Hepatocyte (in vitro differentiated cells): ENCODE measurements around the gene FGF3. TPM values are rescaled to one million over a fixed set of nuclear protein-coding genes. Genes with fewer than 3 reads are reported as not detected.

ENCODE experiments used
- DNase-seq: peaks from one replicate; pipeline ENCODE4 v3.0.0-alpha.2; 2016; ENCODE audit warnings: low spot score
- H2AFZ ChIP-seq: fragments of 200-600 bp; sonication (generic); 2 replicates; pipeline ENCODE4 v1.6.0; 2016; ENCODE audit warnings: antibody characterized with exemption, mild to moderate bottlenecking
- H3K27ac ChIP-seq: fragments of 200-600 bp; sonication (generic); 2 replicates; pipeline ENCODE4 v1.5.1; 2016; ENCODE audit warnings: mild to moderate bottlenecking
- H3K27me3 ChIP-seq: fragments of 200-600 bp; sonication (generic); 2 replicates; pipeline ENCODE4 v1.6.1; 2016
- H3K36me3 ChIP-seq: fragments of 200-600 bp; sonication (generic); replicated peaks from 2 replicates; pipeline ENCODE4 v1.5.1; 2016; ENCODE audit warnings: low read depth; ENCODE audit not compliant: insufficient read depth
- H3K4me1 ChIP-seq: fragments of 200-600 bp; sonication (generic); 2 replicates; pipeline ENCODE4 v1.5.1; 2016; ENCODE audit warnings: mild to moderate bottlenecking, moderate library complexity; ENCODE audit not compliant: insufficient read depth
- H3K4me2 ChIP-seq: fragments of 200-600 bp; sonication (generic); 2 replicates; pipeline ENCODE4 v1.6.0; 2016
- H3K4me3 ChIP-seq: fragments of 200-600 bp; sonication (generic); 2 replicates; pipeline ENCODE4 v1.5.1; 2016; ENCODE audit warnings: mild to moderate bottlenecking
- H3K79me2 ChIP-seq: fragments of 200-600 bp; sonication (generic); 2 replicates; pipeline ENCODE4 v1.6.0; 2017; ENCODE audit warnings: mild to moderate bottlenecking
- H3K9me2 ChIP-seq: fragments of 200-600 bp; sonication (generic); replicated peaks from 2 replicates; pipeline ENCODE4 v1.6.0; 2017; ENCODE audit warnings: mild to moderate bottlenecking; ENCODE audit not compliant: insufficient read depth
- H3K9me3 ChIP-seq: fragments of 200-600 bp; sonication (generic); 2 replicates; pipeline ENCODE4 v1.5.1; 2016; ENCODE audit warnings: low read depth, mild to moderate bottlenecking
- H4K20me1 ChIP-seq: fragments of 200-600 bp; sonication (generic); 2 replicates; pipeline ENCODE4 v1.6.0; 2016; ENCODE audit warnings: mild to moderate bottlenecking; ENCODE audit not compliant: insufficient read depth, poor library complexity, severe bottlenecking
- EZH2 ChIP-seq: fragments of 200-600 bp; sonication (generic); IDR thresholded peaks from 2 replicates; pipeline ENCODE4 v1.6.1; 2016; ENCODE audit warnings: antibody characterized with exemption, mild to moderate bottlenecking, borderline replicate concordance
- EZH2phosphoT487 ChIP-seq: fragments of 200-600 bp; sonication (generic); IDR thresholded peaks from one replicate; pipeline ENCODE4 v1.6.1; 2018; ENCODE audit warnings: antibody characterized with exemption, mild to moderate bottlenecking, low read depth, moderate library complexity; ENCODE audit not compliant: unreplicated experiment, severe bottlenecking
- WGBS: methylation state at CpG from one replicate; pipeline ENCODE4 v1.1.6; 2016; ENCODE audit warnings: low lambda C conversion rate; ENCODE audit errors: missing lambda C conversion rate; 5-methylcytosine and 5-hydroxymethylcytosine counted together
- polyA plus RNA-seq: library from polyadenylated mRNA; unstranded; fragments of >200 nt; fragmentation: Nextera tagmentation; extraction: Ambion mirVana; gene quantifications from 2 replicates; pipeline ENCODE4 v1.2.1, GENCODE V29; 2016
- total RNA-seq: library from RNA; depleted of rRNA; stranded (reverse); fragments of >200 nt; gene quantifications from 2 replicates; pipeline ENCODE4 v1.2.3, GENCODE V29; 2014
- TF ChIP-seq, protein P1 (sequence below): fragments of 200-600 bp; sonication (generic); IDR thresholded peaks from 2 replicates; pipeline ENCODE4 v1.5.1; 2016; ENCODE audit warnings: antibody characterized with exemption, mild to moderate bottlenecking; ENCODE audit not compliant: poor library complexity

The FGF3 gene
- total and polyA plus RNA-seq, 2 experiments from 2014 or later = not detected

GRCh38 chr11:69787457-69787856, 31.8 kb downstream of the FGF3 start:
- 56% methylated on average over 4 of the region's 4 CpGs for WGBS
- DNase-seq = no peak
- Histone ChIP-seq H3K4me3 (no peak overlapping the region), H3K9me2 (no peaks in the 10 kb centered on the region), H2AFZ (no peak overlapping the region), H3K4me2 (no peak overlapping the region), H4K20me1 (no peaks in the 10 kb centered on the region), H3K27ac (no peak overlapping the region), H3K79me2 (no peaks in the 10 kb centered on the region), H3K36me3 (no peaks in the 10 kb centered on the region), H3K27me3 (no peaks in the 10 kb centered on the region), H3K4me1 (no peaks in the 10 kb centered on the region), H3K9me3 (no peaks in the 10 kb centered on the region)
- TF ChIP-seq, protein P1, sequence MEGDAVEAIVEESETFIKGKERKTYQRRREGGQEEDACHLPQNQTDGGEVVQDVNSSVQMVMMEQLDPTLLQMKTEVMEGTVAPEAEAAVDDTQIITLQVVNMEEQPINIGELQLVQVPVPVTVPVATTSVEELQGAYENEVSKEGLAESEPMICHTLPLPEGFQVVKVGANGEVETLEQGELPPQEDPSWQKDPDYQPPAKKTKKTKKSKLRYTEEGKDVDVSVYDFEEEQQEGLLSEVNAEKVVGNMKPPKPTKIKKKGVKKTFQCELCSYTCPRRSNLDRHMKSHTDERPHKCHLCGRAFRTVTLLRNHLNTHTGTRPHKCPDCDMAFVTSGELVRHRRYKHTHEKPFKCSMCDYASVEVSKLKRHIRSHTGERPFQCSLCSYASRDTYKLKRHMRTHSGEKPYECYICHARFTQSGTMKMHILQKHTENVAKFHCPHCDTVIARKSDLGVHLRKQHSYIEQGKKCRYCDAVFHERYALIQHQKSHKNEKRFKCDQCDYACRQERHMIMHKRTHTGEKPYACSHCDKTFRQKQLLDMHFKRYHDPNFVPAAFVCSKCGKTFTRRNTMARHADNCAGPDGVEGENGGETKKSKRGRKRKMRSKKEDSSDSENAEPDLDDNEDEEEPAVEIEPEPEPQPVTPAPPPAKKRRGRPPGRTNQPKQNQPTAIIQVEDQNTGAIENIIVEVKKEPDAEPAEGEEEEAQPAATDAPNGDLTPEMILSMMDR = no peak
- no peak for TF ChIP-seq EZH2
- no peak for TF ChIP-seq EZH2phosphoT487

DNA sequence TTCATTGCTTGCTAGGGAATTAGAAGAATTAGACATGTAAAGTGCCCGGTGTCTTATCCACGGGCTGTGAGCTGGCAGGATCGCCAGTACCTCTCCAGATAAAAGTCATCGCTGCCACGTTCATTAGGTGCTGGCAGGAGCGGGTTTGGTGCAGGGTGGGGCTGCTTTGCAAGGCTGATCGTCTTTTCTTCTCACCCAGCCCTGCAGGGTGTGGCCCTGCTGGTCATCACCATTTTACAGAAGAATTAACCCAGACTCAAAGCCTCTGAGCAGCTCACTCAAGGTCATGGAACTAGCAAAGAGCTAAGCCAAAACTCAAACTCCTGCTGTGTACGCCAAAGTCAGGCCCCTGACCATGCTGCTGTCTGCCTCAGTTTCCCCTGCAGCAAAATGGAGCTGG, 38.0 kb downstream of the FGF3 start:
- Histone ChIP-seq H3K9me3 (no peaks in the 10 kb centered on the region), H3K36me3 (no peaks in the 10 kb centered on the region), H3K4me1 (no peaks in the 10 kb centered on the region), H3K4me3 (no peak overlapping the region), H3K9me2 (no peaks in the 10 kb centered on the region), H2AFZ (no peak overlapping the region), H3K4me2 (no peak overlapping the region), H3K27ac (no peak overlapping the region), H4K20me1 (no peaks in the 10 kb centered on the region), H3K79me2 (no peaks in the 10 kb centered on the region), H3K27me3 (peaks cover 19% of the 10 kb centered on the region)
- TF ChIP-seq EZH2 = no peak
- TF ChIP-seq EZH2phosphoT487 = no peak
- TF ChIP-seq, protein P1 = no peak
- no peak for DNase-seq
- WGBS = 86% methylated on average over 8 of the region's 8 CpGs

DNA sequence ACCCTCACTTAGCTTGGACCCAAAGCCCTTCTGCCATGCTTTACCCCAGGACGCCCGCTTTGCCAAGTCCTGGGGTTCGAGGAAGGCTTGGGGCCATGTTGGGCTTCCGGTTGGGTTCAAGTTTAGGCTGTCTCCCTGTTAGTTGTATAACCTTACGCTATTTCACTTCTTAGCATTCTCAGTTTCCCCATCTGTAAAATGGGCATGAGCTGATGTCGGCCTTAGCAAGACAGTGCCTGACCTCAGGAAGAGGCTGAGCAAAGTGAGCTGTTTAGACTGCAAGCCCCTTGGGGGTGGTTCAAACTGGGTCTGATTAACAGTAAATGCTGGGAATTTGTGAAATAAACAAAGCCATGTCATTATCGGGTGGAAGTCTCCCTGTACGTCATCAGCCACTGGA, 40.8 kb downstream of the FGF3 start:
- H3K4me1 ChIP-seq = no peaks in the 10 kb centered on the region
- H3K27me3 ChIP-seq = peaks cover 48% of the 10 kb centered on the region
- no peak for DNase-seq
- WGBS = 85% methylated on average over 8 of the region's 8 CpGs
- H3K9me3 ChIP-seq = no peaks in the 10 kb centered on the region
- no peaks in the 10 kb centered on the region for H3K36me3 ChIP-seq
- H4K20me1 ChIP-seq = no peaks in the 10 kb centered on the region
- no peaks in the 10 kb centered on the region for H3K79me2 ChIP-seq
- no peak overlapping the region for H3K4me3 ChIP-seq
- no peak for TF ChIP-seq EZH2
- TF ChIP-seq, protein P1 = no peak
- no peak for TF ChIP-seq EZH2phosphoT487
- no peak overlapping the region for H3K27ac ChIP-seq
- no peak overlapping the region for H3K4me2 ChIP-seq
- no peaks in the 10 kb centered on the region for H3K9me2 ChIP-seq
- H2AFZ ChIP-seq = no peak overlapping the region
